Liver (tissue), 9 donors: ENCODE data around the gene PLTP. TPM values are rescaled to one million over a fixed set of nuclear protein-coding genes. Genes with fewer than 3 reads are reported as not detected.

Experiments
- DNase-seq: peaks from one replicate; pipeline ENCODE4 v3.0.0-alpha.2; 2017; ENCODE audit warnings: low spot score
- H3K27ac ChIP-seq, 2 donors: one replicate each; pipeline ENCODE4 v1.7.0; 2013; ENCODE audit warnings: inconsistent platforms in 2 of 2, low read length in 2 of 2, control low read depth in 1 of 2, low read depth in 1 of 2, mild to moderate bottlenecking in 1 of 2
- H3K27me3 ChIP-seq, 4 donors: one replicate each; pipeline versions ENCODE4 v1.6.1 to v1.7.0; 2013; ENCODE audit warnings: low read length in 3 of 4, inconsistent platforms in 1 of 4, mild to moderate bottlenecking in 1 of 4, moderate library complexity in 1 of 4; ENCODE audit not compliant: control insufficient read depth in 4 of 4, insufficient read depth in 4 of 4
- H3K36me3 ChIP-seq, 4 donors: one replicate each; pipeline versions ENCODE4 v1.6.1 to v1.7.0; 2013; ENCODE audit warnings: low read length in 3 of 4, mild to moderate bottlenecking in 3 of 4, low read depth in 1 of 4, moderate library complexity in 1 of 4; ENCODE audit not compliant: control insufficient read depth in 4 of 4, insufficient read depth in 3 of 4
- H3K4me1 ChIP-seq, 4 donors: one replicate each; pipeline versions ENCODE4 v1.6.1 to v1.7.0; 2013; ENCODE audit warnings: low read length in 3 of 4, mild to moderate bottlenecking in 3 of 4, moderate library complexity in 1 of 4; ENCODE audit not compliant: control insufficient read depth in 4 of 4, insufficient read depth in 4 of 4
- H3K4me3 ChIP-seq, 3 donors: one replicate each; pipeline versions ENCODE4 v1.6.1 to v1.7.0; 2013; ENCODE audit warnings: low read length in 3 of 3, control low read depth in 1 of 3, low read depth in 1 of 3, mild to moderate bottlenecking in 1 of 3
- H3K9ac ChIP-seq, 2 donors: one replicate each; pipeline ENCODE4 v1.7.0; 2013; ENCODE audit warnings: low read length in 2 of 2, mild to moderate bottlenecking in 2 of 2, moderate library complexity in 2 of 2, control low read depth in 1 of 2, low read depth in 1 of 2
- H3K9me3 ChIP-seq, 4 donors: one replicate each; pipeline versions ENCODE4 v1.6.1 to v1.7.0; 2013; ENCODE audit warnings: low read length in 3 of 4; ENCODE audit not compliant: control insufficient read depth in 4 of 4
- CTCF ChIP-seq: fragments of 150-350 bp; IDR thresholded peaks from 2 replicates; pipeline ENCODE4 v1.5.1; 2017; ENCODE audit warnings: improper control_type of control experiment, low read depth, low read length; ENCODE audit not compliant: missing input control
- FOXA2 ChIP-seq: IDR thresholded peaks from 2 replicates; pipeline ENCODE4 v1.6.1; 2016; ENCODE audit warnings: antibody characterized with exemption
- HNF4G ChIP-seq: IDR thresholded peaks from 2 replicates; pipeline ENCODE4 v1.6.1; 2016; ENCODE audit warnings: antibody characterized with exemption
- JUND ChIP-seq, 2 donors: IDR thresholded peaks; 2 replicates each; pipeline ENCODE4 v1.6.1; 2016; ENCODE audit warnings: antibody characterized with exemption in 2 of 2
- RAD21 ChIP-seq, 2 donors: IDR thresholded peaks; 2 replicates each; pipeline ENCODE4 v1.6.1; 2016; ENCODE audit warnings: antibody characterized with exemption in 2 of 2, mild to moderate bottlenecking in 2 of 2
- REST ChIP-seq: IDR thresholded peaks from 2 replicates; pipeline ENCODE4 v1.6.1; 2016; ENCODE audit warnings: antibody characterized with exemption, mild to moderate bottlenecking
- SP1 ChIP-seq: IDR thresholded peaks from 2 replicates; pipeline ENCODE4 v1.6.1; 2018; ENCODE audit warnings: antibody characterized with exemption, mild to moderate bottlenecking
- TAF1 ChIP-seq: conservative IDR thresholded peaks from 2 replicates; pipeline ENCODE4 v1.6.1; 2016; ENCODE audit warnings: antibody characterized with exemption, mild to moderate bottlenecking
- YY1 ChIP-seq: IDR thresholded peaks from 2 replicates; pipeline ENCODE4 v1.6.1; 2016; ENCODE audit warnings: antibody characterized with exemption, mild to moderate bottlenecking
- ZBTB33 ChIP-seq: IDR thresholded peaks from 2 replicates; pipeline ENCODE4 v1.6.1; 2016; ENCODE audit warnings: antibody characterized with exemption
- whole genome bisulfite sequencing: extraction: QIAGEN DNeasy Blood & Tissue Kit; methylation state at CpG from one replicate; pipeline ENCODE4 v1.1.7; 2013; 5-methylcytosine and 5-hydroxymethylcytosine counted together
- polyA plus RNA-seq, 2 donors: library from polyadenylated mRNA; stranded (reverse) in 1 of 2; unstranded in 1 of 2; fragments of 200-250 nt in 1 of 2; fragments of >200 nt in 1 of 2; fragmentation: Nextera tagmentation in 1 of 2; extraction: Ambion mirVana in 1 of 2; gene quantifications; one replicate each; pipeline versions ENCODE4 v1.2.1 to v1.2.3, GENCODE V29; 2013 to 2015
- total RNA-seq, 2 donors: library from RNA; depleted of rRNA; stranded (reverse); fragments of >200 nt; gene quantifications; one replicate each; pipeline ENCODE4 v1.2.3, GENCODE V29; 2014
- TF ChIP-seq, protein P1 (sequence below): IDR thresholded peaks from 2 replicates; pipeline ENCODE4 v1.6.1; 2016; ENCODE audit warnings: antibody characterized with exemption
- TF ChIP-seq, protein P2 (sequence below): IDR thresholded peaks from 2 replicates; pipeline ENCODE4 v1.6.1; 2016; ENCODE audit warnings: antibody characterized with exemption
- donor health status: healthy.
- donor health status: healthy.
- donor health status: healthy.
- donor health status: healthy.
- donor health status: healthy.

PLTP gene
- total and polyA plus RNA-seq, 4 donors: 22.5 to 69.5 (median 60.7) TPM

DNA sequence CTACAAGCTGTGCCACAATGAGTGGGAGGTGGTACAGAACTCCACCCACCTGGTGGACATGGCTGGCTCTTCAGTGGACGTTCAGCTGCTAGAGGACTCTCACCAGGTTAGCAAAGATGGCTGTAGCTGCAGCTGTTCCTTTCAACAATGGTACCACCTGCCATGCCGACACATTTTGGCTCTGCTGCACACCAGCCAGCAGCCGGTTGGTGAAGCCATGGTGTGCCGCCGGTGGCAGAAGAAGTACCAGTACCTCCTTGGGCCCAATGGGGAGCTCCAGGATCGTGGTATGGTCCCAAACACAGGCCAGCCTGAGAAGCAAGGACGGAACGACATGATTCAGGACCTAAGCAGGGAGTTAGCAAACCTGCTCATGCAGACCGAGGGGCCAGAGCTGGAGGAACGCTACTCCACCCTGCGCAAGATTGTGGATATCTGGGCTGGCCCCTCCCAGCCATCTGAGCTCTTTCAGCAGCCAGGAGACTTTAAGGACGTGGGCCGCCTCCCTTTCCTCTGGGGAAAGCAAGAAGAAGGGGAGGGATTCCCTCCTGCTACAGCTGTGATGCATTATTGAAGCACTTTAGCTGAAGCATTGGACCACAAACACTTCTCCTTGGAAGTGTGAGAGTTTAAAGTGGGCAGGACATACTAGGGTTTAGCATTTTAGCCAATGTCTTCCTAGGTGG is 33.7 kb downstream of the PLTP start:
- TF ChIP-seq SP1: no peak
- TF ChIP-seq, protein P1, sequence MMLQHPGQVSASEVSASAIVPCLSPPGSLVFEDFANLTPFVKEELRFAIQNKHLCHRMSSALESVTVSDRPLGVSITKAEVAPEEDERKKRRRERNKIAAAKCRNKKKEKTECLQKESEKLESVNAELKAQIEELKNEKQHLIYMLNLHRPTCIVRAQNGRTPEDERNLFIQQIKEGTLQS: no peak
- no peak for TF ChIP-seq YY1
- no peak overlapping the region for H3K4me3 ChIP-seq
- no peaks in the 10 kb centered on the region for H3K9me3 ChIP-seq
- H3K4me1 ChIP-seq: peaks cover 0 to 6% (median 4%) of the 10 kb centered on the region in 4 donors
- H3K36me3 ChIP-seq: peaks cover 6 to 22% (median 12%) of the 10 kb centered on the region in 4 donors
- 94% methylated on average over 13 of the region's 13 CpGs for WGBS
- no peak overlapping the region for H3K9ac ChIP-seq
- H3K27me3 ChIP-seq: no peaks in the 10 kb centered on the region
- peak; percentile 78 for DNase-seq
- H3K27ac ChIP-seq: no peak overlapping the region

DNA sequence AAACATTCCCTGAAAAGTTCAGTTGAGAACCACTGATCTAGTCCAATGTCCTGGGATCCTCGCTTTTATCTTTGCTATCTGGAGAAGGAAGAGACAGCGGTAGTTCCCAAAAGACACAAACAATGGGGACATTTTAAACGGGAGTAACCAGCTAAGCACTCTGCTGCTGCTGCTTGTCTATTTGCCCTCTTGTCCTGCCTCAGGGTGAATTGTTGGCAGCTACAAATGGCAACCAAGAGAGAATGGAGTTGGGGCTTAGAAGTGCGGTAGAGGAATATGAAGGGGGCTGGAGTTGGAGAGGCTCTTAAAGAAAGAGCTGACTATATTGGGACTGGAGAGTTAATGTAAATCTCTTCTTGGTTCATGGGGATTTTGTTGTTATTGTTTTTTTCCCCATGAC is 37.4 kb downstream of the PLTP start:
- 76% methylated on average over 4 of the region's 4 CpGs for WGBS

More for the DNA sequence above, 37.4 kb downstream of the PLTP start:
- H3K27ac ChIP-seq: no peak overlapping the region
- H3K27me3 ChIP-seq: no peaks in the 10 kb centered on the region
- no peak overlapping the region for H3K9ac ChIP-seq
- TF ChIP-seq SP1: no peak
- TF ChIP-seq JUND (IDR thresholded peaks at IDR 0.05): no peak
- TF ChIP-seq REST: no peak
- no peak for TF ChIP-seq YY1
- TF ChIP-seq HNF4G: no peak
- TF ChIP-seq CTCF: no peak
- TF ChIP-seq, protein P1: no peak
- no peak for TF ChIP-seq FOXA2
- no peak for TF ChIP-seq RAD21 (IDR thresholded peaks at IDR 0.05)
- TF ChIP-seq ZBTB33: no peak
- TF ChIP-seq, protein P2, sequence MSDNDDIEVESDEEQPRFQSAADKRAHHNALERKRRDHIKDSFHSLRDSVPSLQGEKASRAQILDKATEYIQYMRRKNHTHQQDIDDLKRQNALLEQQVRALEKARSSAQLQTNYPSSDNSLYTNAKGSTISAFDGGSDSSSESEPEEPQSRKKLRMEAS: no peak
- no peak for TF ChIP-seq TAF1
- no peak for DNase-seq
- H3K4me3 ChIP-seq: no peak overlapping the region
- H3K4me1 ChIP-seq: no peaks in the 10 kb centered on the region
- no peaks in the 10 kb centered on the region for H3K9me3 ChIP-seq
- H3K36me3 ChIP-seq: peaks cover 6 to 15% (median 12%) of the 10 kb centered on the region in 4 donors
